ENCODE data around the gene UBL4A.

GRCh38 chrX:154465601-154466000 lies 20.8 kb downstream of the UBL4A start:
- TF ChIP-seq, protein P1, sequence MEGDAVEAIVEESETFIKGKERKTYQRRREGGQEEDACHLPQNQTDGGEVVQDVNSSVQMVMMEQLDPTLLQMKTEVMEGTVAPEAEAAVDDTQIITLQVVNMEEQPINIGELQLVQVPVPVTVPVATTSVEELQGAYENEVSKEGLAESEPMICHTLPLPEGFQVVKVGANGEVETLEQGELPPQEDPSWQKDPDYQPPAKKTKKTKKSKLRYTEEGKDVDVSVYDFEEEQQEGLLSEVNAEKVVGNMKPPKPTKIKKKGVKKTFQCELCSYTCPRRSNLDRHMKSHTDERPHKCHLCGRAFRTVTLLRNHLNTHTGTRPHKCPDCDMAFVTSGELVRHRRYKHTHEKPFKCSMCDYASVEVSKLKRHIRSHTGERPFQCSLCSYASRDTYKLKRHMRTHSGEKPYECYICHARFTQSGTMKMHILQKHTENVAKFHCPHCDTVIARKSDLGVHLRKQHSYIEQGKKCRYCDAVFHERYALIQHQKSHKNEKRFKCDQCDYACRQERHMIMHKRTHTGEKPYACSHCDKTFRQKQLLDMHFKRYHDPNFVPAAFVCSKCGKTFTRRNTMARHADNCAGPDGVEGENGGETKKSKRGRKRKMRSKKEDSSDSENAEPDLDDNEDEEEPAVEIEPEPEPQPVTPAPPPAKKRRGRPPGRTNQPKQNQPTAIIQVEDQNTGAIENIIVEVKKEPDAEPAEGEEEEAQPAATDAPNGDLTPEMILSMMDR (IDR thresholded peaks at IDR 0.05), result no peak
- TF ChIP-seq POLR2A (IDR thresholded peaks at IDR 0.05), result no peak
